Neural progenitor cell (in vitro differentiated cells): ENCODE measurements around the gene PIGR. TPM values are rescaled to one million over a fixed set of nuclear protein-coding genes. Genes with fewer than 3 reads are reported as not detected.

Experiments used
- DNase-seq: peaks from one replicate; pipeline ENCODE4 v3.0.0-alpha.2; 2016; ENCODE audit warnings: low spot score
- H2AFZ ChIP-seq: fragments of 200-600 bp; sonication (generic); replicated peaks from 2 replicates; pipeline ENCODE4 v1.6.1; 2016; ENCODE audit warnings: antibody characterized with exemption
- H3F3A ChIP-seq: fragments of 200-600 bp; sonication (generic); 2 replicates; pipeline ENCODE4 v1.6.1; 2016; ENCODE audit warnings: antibody characterized with exemption, low read depth
- H3K27ac ChIP-seq: fragments of 200-600 bp; sonication (generic); 2 replicates; pipeline ENCODE4 v1.5.1; 2016; ENCODE audit warnings: mild to moderate bottlenecking
- H3K27me3 ChIP-seq: fragments of 200-600 bp; sonication (generic); 2 replicates; pipeline ENCODE4 v1.6.1; 2016; ENCODE audit warnings: mild to moderate bottlenecking, moderate library complexity
- H3K36me3 ChIP-seq: fragments of 200-600 bp; sonication (generic); 2 replicates; pipeline ENCODE4 v1.5.1; 2016
- H3K4me1 ChIP-seq: fragments of 200-600 bp; sonication (generic); 2 replicates; pipeline ENCODE4 v1.6.1; 2016; ENCODE audit warnings: mixed run types
- H3K4me2 ChIP-seq: fragments of 200-600 bp; sonication (generic); 2 replicates; pipeline ENCODE4 v1.6.1; 2016
- H3K4me3 ChIP-seq: fragments of 200-600 bp; sonication (generic); 2 replicates; pipeline ENCODE4 v1.5.1; 2016
- H3K79me2 ChIP-seq: fragments of 200-600 bp; sonication (generic); 2 replicates; pipeline ENCODE4 v1.6.1; 2016; ENCODE audit warnings: low read depth
- H3K9ac ChIP-seq: fragments of 200-600 bp; sonication (generic); 2 replicates; pipeline ENCODE4 v1.6.1; 2016
- H3K9me3 ChIP-seq: fragments of 200-600 bp; sonication (generic); 2 replicates; pipeline ENCODE4 v1.5.1; 2016; ENCODE audit warnings: low read depth
- H4K20me1 ChIP-seq: fragments of 200-600 bp; sonication (generic); 2 replicates; pipeline ENCODE4 v1.6.1; 2016; ENCODE audit warnings: low read depth
- H3K27ac Mint-ChIP-seq: 3 replicates; pipeline ENCODE4 v1.8.0; 2021; ENCODE audit warnings: mixed read lengths
- H3K27me3 Mint-ChIP-seq: 2 replicates; pipeline ENCODE4 v1.8.0; 2022; ENCODE audit warnings: low read depth, mild to moderate bottlenecking, inconsistent platforms, moderate library complexity, mixed read lengths; ENCODE audit not compliant: insufficient read depth
- H3K36me3 Mint-ChIP-seq: 3 replicates; pipeline ENCODE4 v1.8.0; 2021; ENCODE audit warnings: mixed read lengths
- H3K4me1 Mint-ChIP-seq: 3 replicates; pipeline ENCODE4 v1.8.0; 2021; ENCODE audit warnings: mixed read lengths
- H3K4me3 Mint-ChIP-seq: 3 replicates; pipeline ENCODE4 v1.8.0; 2021; ENCODE audit warnings: mild to moderate bottlenecking, moderate library complexity, mixed read lengths
- H3K9me3 Mint-ChIP-seq: 3 replicates; pipeline ENCODE4 v1.8.0; 2020; ENCODE audit warnings: mixed read lengths
- CTCF ChIP-seq: fragments of 200-600 bp; sonication (generic); IDR thresholded peaks from 2 replicates; pipeline ENCODE4 v1.5.1; 2017; ENCODE audit warnings: antibody characterized with exemption, mild to moderate bottlenecking
- EZH2 ChIP-seq: fragments of 200-600 bp; sonication (generic); IDR thresholded peaks from 2 replicates; pipeline ENCODE4 v1.6.1; 2017; ENCODE audit warnings: antibody characterized with exemption, mild to moderate bottlenecking, moderate library complexity
- EZH2phosphoT487 ChIP-seq: fragments of 200-600 bp; sonication (generic); IDR thresholded peaks from 2 replicates; pipeline ENCODE4 v1.6.1; 2017; ENCODE audit warnings: antibody characterized with exemption
- total RNA-seq: library from RNA; depleted of rRNA; stranded (reverse); fragments of >200 nt; gene quantifications from 2 replicates; pipeline ENCODE4 v1.2.3, GENCODE V29; 2015; ENCODE audit warnings: low replicate concordance

Gene PIGR
- total RNA-seq, 1 donor from 2014 or later: not detected

GRCh38 chr1:206947255-206947654 lies 989 bp upstream of the PIGR start:
- H3K27ac Mint-ChIP-seq: no peak overlapping the region
- H3K27ac ChIP-seq: no peak overlapping the region
- H3K9me3 ChIP-seq: no peaks in the 10 kb centered on the region
- no peaks in the 10 kb centered on the region for H3K36me3 ChIP-seq
- no peaks in the 10 kb centered on the region for H3K27me3 ChIP-seq
- H3K9me3 Mint-ChIP-seq: no peaks in the 10 kb centered on the region
- peaks cover 5% of the 10 kb centered on the region for H3K27me3 Mint-ChIP-seq
- H3K9ac ChIP-seq: no peak overlapping the region
- TF ChIP-seq EZH2phosphoT487 (no peak), CTCF (no peak), EZH2 (no peak)
- no peak overlapping the region for H3K4me3 ChIP-seq
- H3K79me2 ChIP-seq: no peaks in the 10 kb centered on the region
- no peak overlapping the region for H3K4me2 ChIP-seq
- H3K4me1 ChIP-seq: no peaks in the 10 kb centered on the region
- no peaks in the 10 kb centered on the region for H4K20me1 ChIP-seq
- no peak for DNase-seq
- H3K36me3 Mint-ChIP-seq: no peaks in the 10 kb centered on the region
- no peaks in the 10 kb centered on the region for H3F3A ChIP-seq
- no peaks in the 10 kb centered on the region for H3K4me1 Mint-ChIP-seq
- H3K4me3 Mint-ChIP-seq: no peak overlapping the region
- H2AFZ ChIP-seq: no peak overlapping the region

- H3K79me2 ChIP-seq: no peaks in the 10 kb centered on the region
- no peaks in the 10 kb centered on the region for H3K4me1 ChIP-seq
- H3F3A ChIP-seq: no peaks in the 10 kb centered on the region
- Mint-ChIP-seq H3K27me3 (no peaks in the 10 kb centered on the region), H3K27ac (no peak overlapping the region), H3K36me3 (no peaks in the 10 kb centered on the region), H3K4me3 (no peak overlapping the region), H3K9me3 (no peaks in the 10 kb centered on the region), H3K4me1 (no peaks in the 10 kb centered on the region)
- H3K4me2 ChIP-seq: no peak overlapping the region
- no peaks in the 10 kb centered on the region for H3K9me3 ChIP-seq
- H3K36me3 ChIP-seq: no peaks in the 10 kb centered on the region
- H3K27me3 ChIP-seq: no peaks in the 10 kb centered on the region
- H3K9ac ChIP-seq: no peak overlapping the region
- no peak overlapping the region for H3K27ac ChIP-seq
- H3K4me3 ChIP-seq: no peak overlapping the region
- H2AFZ ChIP-seq: no peak overlapping the region
- TF ChIP-seq EZH2phosphoT487: no peak
- TF ChIP-seq EZH2: no peak
- no peak for TF ChIP-seq CTCF
- no peak for DNase-seq
- H4K20me1 ChIP-seq: no peaks in the 10 kb centered on the region
Measured at GRCh38 chr1:206945779-206946178, 487 bp downstream of the PIGR start.

- DNase-seq: no peak
- no peaks in the 10 kb centered on the region for H3K79me2 ChIP-seq
- H3K27me3 Mint-ChIP-seq: no peaks in the 10 kb centered on the region
- no peak overlapping the region for H3K4me3 Mint-ChIP-seq
- no peaks in the 10 kb centered on the region for H3K4me1 Mint-ChIP-seq
- H3K27ac Mint-ChIP-seq: no peak overlapping the region
- H3K4me3 ChIP-seq: no peak overlapping the region
- no peak overlapping the region for H3K9ac ChIP-seq
- no peak overlapping the region for H2AFZ ChIP-seq
- no peaks in the 10 kb centered on the region for H3K9me3 ChIP-seq
- no peaks in the 10 kb centered on the region for H3K36me3 Mint-ChIP-seq
- H3K36me3 ChIP-seq: no peaks in the 10 kb centered on the region
- no peaks in the 10 kb centered on the region for H3K4me1 ChIP-seq
- H3F3A ChIP-seq: no peaks in the 10 kb centered on the region
- no peak overlapping the region for H3K4me2 ChIP-seq
- H4K20me1 ChIP-seq: no peaks in the 10 kb centered on the region
- H3K27me3 ChIP-seq: no peaks in the 10 kb centered on the region
- H3K27ac ChIP-seq: no peak overlapping the region
- TF ChIP-seq EZH2phosphoT487 (no peak), EZH2 (no peak)
- no peaks in the 10 kb centered on the region for H3K9me3 Mint-ChIP-seq
Measured at GRCh38 chr1:206944703-206945102, 1.6 kb downstream of the PIGR start.

- Histone ChIP-seq H3K9ac (no peak overlapping the region), H3K9me3 (no peaks in the 10 kb centered on the region), H3K4me2 (no peak overlapping the region), H2AFZ (no peak overlapping the region), H3K4me3 (no peak overlapping the region), H3K4me1 (no peaks in the 10 kb centered on the region), H4K20me1 (no peaks in the 10 kb centered on the region), H3K36me3 (no peaks in the 10 kb centered on the region), H3K27me3 (no peaks in the 10 kb centered on the region), H3K27ac (no peak overlapping the region), H3F3A (no peaks in the 10 kb centered on the region), H3K79me2 (no peaks in the 10 kb centered on the region)
- Mint-ChIP-seq H3K4me1 (no peaks in the 10 kb centered on the region), H3K27ac (no peak overlapping the region), H3K36me3 (no peaks in the 10 kb centered on the region), H3K9me3 (no peaks in the 10 kb centered on the region), H3K4me3 (no peak overlapping the region), H3K27me3 (peaks cover 3% of the 10 kb centered on the region)
- no peak for DNase-seq
- TF ChIP-seq EZH2 (no peak), CTCF (no peak), EZH2phosphoT487 (no peak)
Measured at GRCh38 chr1:206941766-206942418, 4.4 kb downstream of the PIGR start.
